NCI-H187 treated with DMSO at 0.1 percent for 48 hours (cell line): ENCODE results near the gene SLCO3A1.

Experiments
- DNase-seq: peaks from one replicate; lab custom pipeline; 2025; lab: John Stamatoyannopoulos, UW

Gene SLCO3A1

DNA sequence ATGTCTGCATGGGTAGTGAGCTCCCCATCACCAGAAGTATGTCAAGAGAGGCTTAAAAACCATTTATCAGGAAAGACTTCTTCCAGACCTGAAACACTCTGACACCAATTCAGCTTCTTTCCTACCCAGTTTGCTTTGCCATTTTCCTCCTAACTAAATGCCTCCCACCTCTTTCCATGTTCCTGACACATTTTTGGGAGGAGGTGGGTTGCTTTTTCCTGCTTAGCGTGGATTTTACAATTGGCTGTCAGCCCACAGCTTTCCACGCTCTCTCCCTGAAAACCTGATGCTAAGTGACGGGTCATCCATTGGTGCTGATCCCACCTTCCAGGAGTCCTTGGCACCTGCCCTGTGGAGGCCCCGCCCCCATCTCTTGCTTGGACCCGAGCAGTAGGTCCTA lies 275.3 kb downstream of the SLCO3A1 start:
- no peak for DNase-seq

DNA sequence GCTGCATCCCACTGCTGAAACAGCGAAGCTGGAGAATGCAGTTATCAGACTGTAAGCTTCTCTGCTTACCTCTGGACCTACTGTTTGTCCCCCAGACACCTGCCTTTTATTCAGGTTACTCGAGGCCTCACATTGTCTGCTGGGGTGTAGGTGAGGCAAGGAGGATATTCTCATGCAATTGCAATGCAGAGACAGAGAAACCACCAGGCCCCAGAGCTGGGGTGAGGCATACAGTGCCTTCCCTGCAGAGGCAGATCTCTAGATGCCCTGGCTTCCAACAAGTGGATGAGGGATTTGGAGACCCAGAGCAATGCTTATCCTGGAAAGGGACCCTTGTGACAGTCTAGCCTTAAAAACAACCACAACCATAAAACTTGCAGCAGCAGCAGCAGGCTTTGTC lies 276.7 kb downstream of the SLCO3A1 start:
- no peak for DNase-seq

DNA sequence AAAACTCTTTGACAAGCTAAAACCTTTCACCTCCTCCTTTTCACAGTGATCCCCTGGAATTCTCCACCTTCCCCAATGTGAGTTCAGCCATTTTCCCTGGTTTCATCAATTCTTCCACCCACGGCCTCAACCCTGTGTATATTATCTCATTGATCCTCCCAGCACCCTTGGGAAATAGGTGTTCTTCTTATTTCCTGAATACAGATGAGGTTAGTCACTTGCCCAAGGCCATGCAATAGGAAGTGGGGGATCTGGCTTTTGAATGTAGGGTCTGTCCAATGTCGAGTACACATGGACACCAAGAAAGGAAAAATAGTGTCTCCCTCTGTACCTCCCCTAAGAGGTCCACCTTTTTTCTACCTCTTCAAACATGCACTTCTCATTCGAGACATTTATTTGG lies 277.4 kb downstream of the SLCO3A1 start:
- no peak for DNase-seq

DNA sequence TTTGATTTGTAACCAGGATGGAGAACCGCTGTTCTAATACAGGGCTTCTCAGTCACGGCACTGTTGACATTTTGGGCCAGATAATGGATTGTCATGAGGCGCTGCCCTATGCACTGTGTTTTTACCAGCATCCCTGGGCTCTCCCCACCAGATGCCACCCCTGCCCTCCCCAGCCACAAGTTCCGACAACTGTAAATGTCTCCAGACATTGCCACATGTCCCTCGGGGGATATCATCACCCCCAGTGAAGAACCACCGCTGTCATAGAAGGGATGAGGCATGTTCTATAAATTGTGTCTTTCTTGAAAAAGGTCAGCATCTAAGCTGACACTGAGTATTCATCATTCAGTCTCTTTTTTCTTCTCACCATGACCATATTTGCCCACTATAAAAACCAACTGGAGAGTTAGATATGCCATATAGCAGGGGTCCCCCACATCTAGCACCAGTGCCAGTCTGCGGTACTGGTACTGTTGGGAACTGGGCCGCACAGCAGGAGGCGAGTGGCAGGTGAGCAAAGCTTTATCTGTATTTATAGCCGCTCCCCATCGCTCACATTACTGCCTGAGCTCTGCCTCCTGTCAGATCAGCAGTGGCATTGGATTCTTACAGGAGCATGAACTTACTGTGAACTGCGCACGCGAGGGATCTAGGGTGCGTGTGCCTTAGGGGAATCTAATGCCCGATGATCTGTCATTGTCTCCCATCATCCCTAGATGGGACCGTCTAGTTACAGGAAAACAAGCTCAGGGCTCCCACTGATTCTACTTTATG lies 279.7 kb downstream of the SLCO3A1 start:
- DNase-seq: no peak

DNA sequence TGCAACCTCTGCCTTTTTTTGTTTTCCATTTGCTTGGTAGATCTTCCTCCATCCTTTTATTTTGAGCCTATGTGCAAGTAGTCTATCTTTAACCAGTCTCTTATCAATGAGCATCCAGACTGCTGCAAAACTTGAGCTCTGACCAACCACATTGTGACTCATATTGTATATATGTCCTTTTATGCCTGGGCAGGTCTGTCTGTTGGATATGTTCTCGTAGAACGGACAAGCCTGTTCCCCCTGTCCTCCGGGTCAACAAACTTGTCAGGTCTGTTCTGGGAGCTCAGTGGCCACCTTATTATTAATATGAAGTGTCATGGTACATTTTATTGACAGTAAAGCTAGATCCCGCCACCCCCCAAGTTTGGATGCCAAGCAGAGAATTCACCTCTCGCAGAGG lies 287.3 kb downstream of the SLCO3A1 start:
- DNase-seq: no peak

DNA sequence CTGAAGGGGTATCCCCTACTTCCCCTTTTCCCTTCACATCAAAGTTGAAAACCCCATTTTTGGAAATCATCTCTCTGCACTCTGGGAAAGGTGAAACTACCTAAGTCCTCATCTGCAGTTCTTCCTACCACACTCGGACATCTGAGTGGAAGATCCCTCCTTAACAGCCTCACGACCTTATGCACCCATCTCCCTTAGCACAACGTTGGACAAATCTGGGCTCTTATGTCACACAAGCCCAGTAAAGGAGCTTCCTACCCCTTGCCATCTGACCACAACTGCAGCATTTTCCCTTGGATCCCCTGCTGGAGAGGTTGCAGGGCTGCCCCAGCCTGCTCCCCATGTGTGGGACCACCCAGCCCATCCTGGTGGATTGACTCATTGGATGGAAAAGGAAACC lies 288.1 kb downstream of the SLCO3A1 start:
- DNase-seq: no peak

DNA sequence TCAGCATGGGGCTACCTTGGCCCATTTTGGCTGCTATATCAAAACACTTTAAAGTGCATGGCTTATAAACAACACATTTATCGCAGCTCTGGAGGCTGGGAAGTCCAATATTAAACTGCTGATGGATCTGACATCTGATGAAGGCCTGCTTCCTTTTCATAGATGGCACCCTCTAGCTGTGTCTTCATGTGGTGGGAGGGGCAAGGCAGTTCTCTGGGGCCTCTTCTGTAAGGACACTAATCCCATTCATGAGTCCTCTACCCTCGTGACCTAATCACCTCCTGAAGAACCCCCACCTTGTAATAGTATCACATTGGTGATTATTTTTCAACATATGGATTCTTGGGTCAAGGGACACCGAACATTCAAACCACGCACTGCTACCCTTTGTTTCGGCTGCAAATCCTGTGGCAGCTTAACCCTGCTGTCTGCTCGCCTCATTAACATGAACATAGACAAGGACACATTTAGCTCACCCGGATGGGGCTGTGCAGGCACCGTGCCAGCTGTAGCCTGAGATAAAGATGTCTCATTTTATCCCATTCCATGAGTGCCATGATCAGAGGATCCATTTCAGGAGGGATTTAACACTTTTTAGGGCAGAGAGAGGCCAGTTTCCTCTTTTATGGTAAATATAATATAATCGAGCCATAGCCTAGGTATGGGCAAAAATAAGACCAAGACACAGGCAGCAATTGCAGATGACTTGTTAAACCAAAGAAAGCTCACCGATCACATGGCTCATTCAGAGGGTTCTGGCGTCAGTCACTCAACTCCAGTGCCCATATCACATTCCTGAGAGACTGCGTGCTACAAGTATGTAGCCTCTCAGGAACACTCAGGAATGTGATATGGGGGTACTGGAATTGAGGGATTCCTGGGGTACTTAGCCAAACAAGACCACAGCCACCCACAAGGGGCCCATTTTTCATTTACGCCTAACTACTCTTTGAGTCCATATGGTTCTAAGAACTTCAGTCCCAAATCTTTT lies 289.0 kb downstream of the SLCO3A1 start:
- DNase-seq: no peak

DNA sequence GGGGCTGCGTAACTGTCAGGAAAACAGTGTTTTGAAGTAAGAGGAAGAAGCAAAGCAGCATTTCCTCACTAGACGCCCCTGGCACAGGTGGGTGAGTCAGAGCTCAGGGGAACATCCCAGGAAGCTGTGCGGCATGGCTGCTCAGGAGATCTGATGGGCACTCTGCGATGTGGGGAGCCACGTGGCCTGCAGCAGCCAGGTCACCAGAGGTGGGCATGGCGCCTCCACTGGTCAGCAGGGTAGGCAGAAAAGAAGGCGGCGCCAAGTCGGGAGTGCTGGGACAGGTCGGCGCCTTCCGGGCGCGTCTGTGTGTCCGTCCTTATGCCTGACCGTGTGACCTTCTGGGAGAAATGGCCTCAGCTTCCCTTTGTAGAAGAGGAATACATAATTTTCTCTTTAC lies 290.3 kb downstream of the SLCO3A1 start:
- DNase-seq: no peak

DNA sequence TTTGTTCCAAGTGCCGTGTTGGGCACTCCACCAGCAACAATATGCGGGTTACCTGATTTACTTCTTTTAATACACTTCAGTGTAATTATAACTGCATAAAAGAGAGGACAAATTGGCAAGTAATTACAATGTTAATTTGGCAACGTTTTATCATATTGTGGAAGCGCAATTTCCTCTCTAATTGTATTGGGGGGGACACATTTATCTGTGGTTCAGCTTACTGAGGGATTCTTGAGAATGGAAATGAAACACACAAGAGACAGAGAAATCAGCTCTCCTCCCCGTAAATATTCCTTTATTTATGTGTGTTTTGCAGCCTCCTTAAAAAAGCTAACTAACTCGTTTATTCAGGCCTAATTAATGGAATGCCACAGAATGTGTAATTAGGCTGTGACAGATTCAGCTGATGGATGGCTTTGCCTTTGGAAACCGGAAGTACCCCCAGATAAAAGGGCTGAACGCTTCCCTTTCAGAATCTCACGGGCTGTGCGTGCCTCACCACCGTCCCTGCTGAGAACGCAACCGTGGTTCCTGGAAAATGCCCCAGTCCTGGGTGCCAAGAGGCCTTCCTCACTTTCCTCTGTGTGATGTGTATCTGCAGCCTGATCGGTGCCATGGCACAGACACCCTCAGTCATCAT lies 293.1 kb downstream of the SLCO3A1 start:
- DNase-seq: no peak

DNA sequence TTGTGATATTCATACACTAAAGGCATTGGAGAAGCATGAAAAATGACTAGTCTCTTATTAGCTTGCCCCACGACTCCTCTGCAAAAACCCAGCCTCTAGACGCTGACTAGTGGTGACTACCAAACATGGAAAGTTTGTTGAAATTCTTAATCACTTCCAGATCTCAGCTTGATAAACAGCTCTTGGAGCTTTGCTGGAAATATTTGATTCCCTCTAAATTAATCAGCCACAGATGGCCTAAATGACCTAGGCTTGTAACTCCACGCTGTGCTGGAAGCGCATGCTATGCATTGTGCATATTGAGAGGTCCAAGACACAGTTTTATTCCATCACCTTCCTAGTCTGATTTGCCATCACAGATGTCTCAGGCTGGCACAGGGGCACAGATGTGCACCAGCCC lies 295.5 kb downstream of the SLCO3A1 start:
- no peak for DNase-seq

DNA sequence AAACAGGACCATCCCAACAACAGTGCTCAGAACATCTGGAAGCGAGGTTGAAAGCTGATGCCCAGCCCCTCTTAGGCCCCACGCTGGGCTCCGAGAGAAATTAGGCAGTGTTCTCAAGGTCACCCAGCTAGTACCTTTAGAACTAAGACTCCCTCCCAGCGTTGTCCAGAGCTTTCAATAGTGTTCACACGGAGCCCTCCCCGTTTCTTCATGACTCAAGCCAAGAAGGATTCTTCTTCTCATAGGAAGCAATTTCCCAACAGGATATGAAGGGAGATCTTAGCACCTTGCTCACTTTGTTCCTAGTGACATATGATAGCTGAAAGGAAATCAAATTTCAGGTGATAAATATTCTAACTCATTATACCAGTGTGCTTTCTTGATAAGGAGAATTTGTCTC lies 296.0 kb downstream of the SLCO3A1 start:
- no peak for DNase-seq

DNA sequence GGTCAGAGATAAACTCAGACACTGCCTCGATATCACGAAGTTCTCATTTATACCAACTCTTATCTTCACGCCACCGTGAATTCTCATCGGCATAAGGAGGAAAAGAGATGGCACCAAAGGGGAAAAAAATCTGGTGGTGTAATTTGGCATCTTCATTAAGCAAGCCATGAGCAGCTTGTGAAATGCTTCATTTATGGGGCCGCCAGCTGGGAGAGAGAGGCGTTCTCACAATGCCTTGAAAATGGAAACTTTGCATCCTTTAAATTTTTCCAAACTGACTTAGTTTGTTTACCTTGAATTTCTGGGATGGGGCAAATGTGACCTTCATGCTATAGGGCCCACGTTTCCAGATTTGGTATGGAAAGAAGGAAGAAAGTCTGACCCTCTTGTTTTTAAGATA lies 297.7 kb downstream of the SLCO3A1 start:
- DNase-seq: no peak

DNA sequence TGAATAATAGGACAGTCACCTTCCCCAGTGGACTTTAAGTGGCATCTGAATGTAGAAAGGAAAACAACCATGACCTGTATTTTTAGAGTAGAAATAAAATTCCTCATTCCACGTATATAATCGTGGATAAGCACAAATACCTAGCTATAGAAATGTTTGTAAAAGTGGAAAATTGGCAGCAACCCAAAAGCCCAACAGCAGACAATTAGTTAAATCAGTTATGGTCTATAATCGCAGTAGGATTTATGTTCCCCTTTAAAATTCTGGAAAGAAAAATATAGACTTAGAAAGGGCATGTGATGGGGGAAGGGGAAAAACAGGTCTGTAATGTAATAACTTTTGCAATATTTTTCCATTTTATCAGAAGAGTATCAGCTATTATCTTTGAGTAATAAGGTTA lies 298.2 kb downstream of the SLCO3A1 start:
- no peak for DNase-seq

DNA sequence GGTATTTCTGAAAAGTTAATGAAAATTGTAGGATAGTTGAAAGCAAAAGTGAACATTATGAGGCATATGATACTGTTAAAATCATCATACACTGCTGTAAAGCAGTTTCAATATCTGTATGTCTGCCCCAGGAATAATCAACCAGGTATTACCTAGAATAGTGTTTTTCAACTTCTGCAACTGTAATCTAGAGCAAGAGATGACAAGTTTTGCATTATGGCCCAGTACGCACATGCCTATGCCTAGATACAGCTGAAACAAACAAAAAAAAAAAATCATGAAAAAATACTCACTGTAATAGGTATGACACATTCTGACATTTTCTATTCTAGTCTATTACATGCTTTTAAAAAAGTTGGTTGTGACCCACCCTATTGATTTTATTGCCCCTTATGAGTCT lies 299.5 kb downstream of the SLCO3A1 start:
- no peak for DNase-seq

DNA sequence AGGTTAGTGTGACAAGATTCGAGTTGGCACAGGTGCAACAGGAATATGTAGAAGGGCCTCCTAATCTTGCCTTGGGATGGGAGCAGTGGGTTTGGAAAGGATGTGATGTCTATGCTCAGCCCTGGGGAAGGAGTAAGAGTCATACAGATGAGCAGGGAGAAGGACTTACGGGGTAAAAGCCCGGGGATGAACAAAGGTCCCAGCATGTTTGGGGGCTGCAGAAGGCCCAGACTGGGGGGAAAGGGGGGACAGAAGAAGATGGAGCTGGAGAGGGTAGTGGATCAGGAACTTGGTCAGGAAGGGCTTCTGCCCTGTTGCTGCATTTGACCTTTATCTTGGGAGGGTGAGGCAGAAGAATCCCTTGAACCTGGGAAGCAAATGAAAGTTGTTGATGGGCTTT lies 300.1 kb downstream of the SLCO3A1 start:
- DNase-seq: no peak

DNA sequence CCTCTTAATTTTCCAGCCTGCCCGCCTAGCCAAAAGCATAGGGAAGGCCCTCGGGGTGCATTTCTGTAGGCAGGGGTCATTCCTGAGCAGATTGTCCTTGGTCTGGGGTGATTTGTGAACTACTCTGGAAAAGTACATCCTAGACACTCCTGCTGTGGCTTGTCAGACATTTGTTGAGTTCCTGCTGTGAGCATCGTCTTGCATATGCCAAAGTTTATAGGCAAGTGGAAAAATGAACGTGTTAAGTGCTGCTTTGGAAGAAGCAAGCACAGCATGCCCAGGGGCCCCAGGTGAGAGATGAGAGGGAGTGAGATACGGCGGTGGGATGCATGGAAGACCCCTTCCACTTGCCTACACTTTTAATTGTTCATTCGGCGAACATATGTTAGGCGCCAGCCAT lies 302.4 kb downstream of the SLCO3A1 start:
- DNase-seq: no peak

DNA sequence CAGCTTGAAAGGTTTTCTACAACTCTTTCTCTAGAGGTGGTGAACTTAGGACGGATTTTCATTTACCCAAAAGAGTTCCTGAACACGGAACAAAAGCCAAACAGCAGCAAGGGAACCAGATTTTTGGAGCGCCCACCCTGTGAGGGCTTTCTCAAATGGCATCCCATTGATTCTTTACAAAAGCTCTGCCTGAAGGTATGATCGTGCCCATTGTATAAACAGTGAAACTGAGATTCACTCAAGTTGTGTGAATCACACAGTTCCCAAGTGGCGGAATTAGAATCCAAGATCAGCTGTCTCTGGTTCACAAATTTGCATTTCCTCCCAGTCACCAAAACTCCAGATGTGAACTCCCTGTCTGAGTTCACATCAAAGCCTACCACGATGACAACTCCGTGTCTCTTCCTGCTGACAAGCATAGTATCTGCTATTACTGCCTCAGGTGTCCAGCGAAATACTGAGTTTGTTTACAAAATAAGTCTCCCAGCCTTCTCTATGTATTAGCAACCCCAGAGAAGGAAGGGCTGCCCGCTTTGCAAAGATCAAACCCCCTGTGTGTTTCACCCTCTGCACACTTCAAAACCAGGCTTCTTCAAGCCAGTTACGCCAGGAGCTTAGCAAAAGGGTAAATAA lies 304.3 kb downstream of the SLCO3A1 start:
- DNase-seq: no peak

DNA sequence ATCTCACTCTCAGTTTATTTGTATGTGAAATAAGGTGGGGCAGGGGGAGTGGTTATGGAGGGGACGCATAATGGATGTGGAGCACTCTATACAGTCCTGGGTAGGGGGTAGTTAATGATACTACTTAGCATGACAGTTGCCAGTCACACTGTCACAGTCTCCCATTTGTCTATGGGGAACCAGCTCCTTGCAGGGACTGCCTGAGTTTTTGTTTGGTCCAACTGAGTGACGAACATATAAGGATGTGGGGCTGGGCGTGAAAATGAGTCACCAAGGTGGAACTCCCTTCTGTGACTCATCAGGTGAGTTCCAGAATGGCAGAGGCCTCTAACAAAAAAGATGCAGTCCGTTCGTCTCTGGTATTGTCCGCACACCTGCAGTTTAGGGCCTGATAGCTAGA lies 304.9 kb downstream of the SLCO3A1 start:
- DNase-seq: no peak

DNA sequence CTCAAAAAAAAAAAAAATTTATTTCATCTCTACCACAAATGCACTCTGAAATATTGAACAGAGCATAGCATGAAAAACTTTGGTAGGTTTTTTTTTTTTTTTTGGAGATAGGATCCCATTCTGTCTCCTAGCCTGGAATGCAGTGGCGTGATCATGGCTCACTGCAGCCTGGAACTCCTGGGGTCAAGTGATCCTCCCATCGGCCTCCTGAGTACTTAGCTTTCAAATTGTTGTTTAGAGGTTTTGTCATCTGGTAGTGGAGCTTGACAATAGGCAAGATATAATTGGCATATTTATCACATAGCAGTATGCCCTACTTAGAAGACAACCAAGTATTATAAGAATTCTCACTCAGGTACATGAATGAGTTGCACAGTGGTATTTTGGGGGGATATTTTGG lies 306.0 kb downstream of the SLCO3A1 start:
- DNase-seq: no peak

DNA sequence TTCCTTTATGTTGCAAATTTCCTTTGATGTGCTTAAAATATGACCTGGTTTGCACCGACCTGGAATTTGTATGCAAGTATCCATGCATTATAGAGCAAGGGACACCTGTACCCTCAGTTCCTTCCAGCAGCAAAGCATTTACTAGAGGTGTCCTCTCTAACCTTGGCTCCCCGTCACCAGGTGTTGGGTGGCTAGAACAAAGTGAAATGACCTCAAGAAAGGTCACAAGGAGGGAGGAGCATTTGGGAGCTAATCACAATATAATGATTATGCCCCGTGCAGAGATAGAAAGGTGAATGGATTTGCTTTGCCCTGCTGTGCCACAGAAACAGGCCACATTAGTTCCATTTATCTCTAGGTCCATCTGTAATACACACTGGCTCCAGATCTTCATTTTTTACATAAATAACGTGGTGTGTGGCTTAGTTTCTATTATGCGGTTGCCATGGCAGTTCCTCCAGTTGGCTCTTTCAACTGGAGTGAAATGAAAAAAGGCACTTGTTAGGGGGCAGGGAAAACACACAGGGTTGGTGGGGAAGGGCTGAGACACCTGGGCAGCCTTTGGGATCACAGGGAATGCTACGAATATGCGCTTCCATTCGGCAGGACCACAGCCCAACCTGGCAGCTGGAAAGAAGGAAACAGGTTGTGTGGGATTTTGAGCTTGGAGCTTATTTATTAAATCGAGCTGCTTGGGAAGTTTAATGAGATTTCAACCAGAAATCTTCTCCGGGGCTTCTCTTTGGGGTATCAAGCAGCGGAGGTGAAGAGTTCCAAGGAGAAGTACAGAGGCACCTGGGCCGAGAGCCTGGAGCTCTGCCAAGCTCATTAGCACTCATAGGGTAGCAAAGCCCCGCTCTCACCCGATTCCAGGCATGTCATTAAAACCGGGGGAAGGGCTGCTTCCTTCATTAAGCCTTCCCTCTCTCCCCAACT lies 306.7 kb downstream of the SLCO3A1 start:
- DNase-seq: no peak

DNA sequence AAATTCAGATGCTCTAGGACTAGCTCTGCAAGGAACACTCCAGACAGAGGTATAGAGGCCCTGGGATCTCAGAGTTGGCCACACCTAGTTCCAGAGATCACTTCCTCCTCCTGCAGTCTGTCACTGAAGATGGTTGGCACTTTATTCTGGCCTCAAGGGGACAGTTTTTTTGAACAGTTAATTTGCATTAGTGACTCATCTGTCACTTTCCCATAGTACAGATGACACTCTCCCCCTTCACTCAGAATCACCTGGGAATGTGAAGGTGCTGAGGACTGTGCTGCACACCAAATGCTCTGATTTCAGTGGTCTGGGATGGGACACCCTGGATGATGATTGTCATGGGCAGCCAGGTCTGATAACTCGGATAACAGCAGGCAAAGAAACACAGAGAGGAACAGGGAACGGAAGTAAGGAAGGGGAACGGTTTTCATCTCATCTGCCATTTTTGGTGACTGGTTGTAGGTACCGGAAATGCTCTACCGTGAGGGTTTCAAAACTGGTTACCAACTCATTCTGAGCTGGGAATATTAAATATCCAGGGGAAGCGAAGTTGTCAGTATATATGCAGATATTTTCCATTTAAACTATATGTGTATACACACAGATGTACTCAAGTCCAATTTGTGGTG lies 307.6 kb downstream of the SLCO3A1 start:
- no peak for DNase-seq
